Thyroid gland (tissue), 4 donors: ENCODE measurements around the gene TET1. TPM values are rescaled to one million over a fixed set of nuclear protein-coding genes. Genes with fewer than 3 reads are reported as not detected.
"Not testable (repeated sequence)": the region's sequence is repeated elsewhere in the genome, so short reads cannot be mapped to it uniquely, and the experiment has no call there.

Experiments
- DNase-seq, 2 donors: peaks; one replicate each; pipeline ENCODE4 v3.0.0-alpha.2; 2019
- H3K27ac ChIP-seq, 3 donors: fragments of 200-600 bp; sonication (generic); 1 replicate in 2 of 3; 2 replicates in 1 of 3; pipeline ENCODE4 v1.5.1; 2016 to 2019; ENCODE audit warnings: mild to moderate bottlenecking in 1 of 3, moderate library complexity in 1 of 3
- H3K27me3 ChIP-seq: fragments of 200-600 bp; sonication (generic); one replicate; pipeline ENCODE4 v1.5.1; 2019
- H3K36me3 ChIP-seq, 2 donors: fragments of 200-600 bp; sonication (generic); one replicate each; pipeline ENCODE4 v1.5.1; 2016 to 2019
- H3K4me1 ChIP-seq, 2 donors: fragments of 200-600 bp; sonication (generic); one replicate each; pipeline ENCODE4 v1.5.1; 2017 to 2019
- H3K4me3 ChIP-seq, 3 donors: fragments of 200-600 bp; sonication (generic); replicated peaks in 1 of 3; 1 replicate in 2 of 3; 2 replicates in 1 of 3; pipeline ENCODE4 v1.5.1; 2016; ENCODE audit warnings: mild to moderate bottlenecking in 1 of 3
- H3K9me3 ChIP-seq: fragments of 200-600 bp; sonication (generic); one replicate; pipeline ENCODE4 v1.5.1; 2017
- POLR2A ChIP-seq, 2 donors: fragments of 450-650 bp; IDR thresholded peaks; one replicate each; pipeline ENCODE4 v1.6.1; 2017; ENCODE audit warnings: antibody characterized with exemption in 2 of 2, mild to moderate bottlenecking in 2 of 2, moderate library complexity in 1 of 2
- WGBS, 2 donors: methylation state at CpG; one replicate each; pipeline ENCODE4 v1.1.5; 2017; 5-methylcytosine and 5-hydroxymethylcytosine counted together
- intact Hi-C: fragments of 100-400 bp; cut with DNase I; formaldehyde crosslinking; loops from one replicate; pipeline ENCODE4 v1.15.1; 2023
- total RNA-seq, 4 donors: library from RNA; depleted of rRNA; stranded (reverse); fragments of >200 nt; gene quantifications; one replicate each; pipeline ENCODE4 v1.2.3, GENCODE V29; 2016
- TF ChIP-seq, protein P1 (sequence below), 6 experiments: fragments of 200-600 bp in 3 of 6; fragments of 450-650 bp in 3 of 6; sonication (generic) in 3 of 6; IDR thresholded peaks; one replicate each; pipeline ENCODE4 v1.5.1; 2016 to 2019; ENCODE audit warnings: antibody characterized with exemption in 6 of 6, mild to moderate bottlenecking in 2 of 6, inconsistent platforms in 1 of 6, moderate library complexity in 1 of 6

Gene TET1
- total RNA-seq, result 10 to 100 TPM in 2 of 4 donors, 1 to 10 TPM in 2; 7.4 to 11.4 (median 9.7) TPM

DNA sequence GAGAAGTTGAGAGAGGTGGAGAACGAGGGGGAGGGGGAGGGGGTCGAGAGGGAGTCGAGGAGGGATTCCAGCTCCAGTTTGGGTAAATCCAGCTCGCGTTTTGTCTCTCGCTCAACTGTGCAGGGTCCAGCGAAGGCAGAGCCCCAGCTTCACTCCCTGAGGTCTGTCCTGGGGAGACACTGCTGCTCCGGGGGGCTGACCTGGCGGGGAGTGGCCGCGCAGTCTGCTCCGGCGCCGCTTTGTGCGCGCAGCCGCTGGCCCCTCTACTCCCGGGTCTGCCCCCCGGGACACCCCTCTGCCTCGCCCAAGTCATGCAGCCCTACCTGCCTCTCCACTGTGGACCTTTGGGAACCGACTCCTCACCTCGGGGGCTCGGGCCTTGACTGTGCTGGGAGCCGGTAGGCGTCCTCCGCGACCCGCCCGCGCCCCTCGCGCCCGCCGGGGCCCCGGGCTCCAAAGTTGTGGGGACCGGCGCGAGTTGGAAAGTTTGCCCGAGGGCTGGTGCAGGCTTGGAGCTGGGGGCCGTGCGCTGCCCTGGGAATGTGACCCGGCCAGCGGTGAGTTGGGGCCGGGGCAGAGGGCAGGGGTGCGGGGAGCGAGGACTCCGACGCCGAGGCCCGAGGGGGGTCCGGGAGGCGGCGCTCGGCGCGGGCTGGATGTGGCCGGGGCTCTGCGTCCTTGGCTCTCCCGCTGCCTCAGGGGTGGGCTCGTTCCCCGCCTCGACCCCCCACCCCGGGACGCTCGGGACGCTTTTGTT, at the start of gene TET1:
TET1 (plus strand) TSS at position 152 of the 757 bp plus-strand sequence. CDS start 12,002 bp downstream, outside the sequence.
- Histone ChIP-seq H3K9me3 (no peaks in the 10 kb centered on the region), H3K36me3 (no peaks in the 10 kb centered on the region), H3K27ac (peak within 1 kb of the TSS in 1 of 3 donors; percentile 35), H3K27me3 (no peaks in the 10 kb centered on the region), H3K4me1 (peaks cover 19 to 28% of the 10 kb centered on the region in 2 donors), H3K4me3 (peak within 1 kb of the TSS; percentile 87 to 98 (median 92))
- peak; percentile 60 to 62 for DNase-seq
- intact Hi-C loops, result loop anchor here (5.0 kb wide), 1 partner anchor 42 kb away; no protein-coding TSS in a partner anchor
- TF ChIP-seq, protein P1, sequence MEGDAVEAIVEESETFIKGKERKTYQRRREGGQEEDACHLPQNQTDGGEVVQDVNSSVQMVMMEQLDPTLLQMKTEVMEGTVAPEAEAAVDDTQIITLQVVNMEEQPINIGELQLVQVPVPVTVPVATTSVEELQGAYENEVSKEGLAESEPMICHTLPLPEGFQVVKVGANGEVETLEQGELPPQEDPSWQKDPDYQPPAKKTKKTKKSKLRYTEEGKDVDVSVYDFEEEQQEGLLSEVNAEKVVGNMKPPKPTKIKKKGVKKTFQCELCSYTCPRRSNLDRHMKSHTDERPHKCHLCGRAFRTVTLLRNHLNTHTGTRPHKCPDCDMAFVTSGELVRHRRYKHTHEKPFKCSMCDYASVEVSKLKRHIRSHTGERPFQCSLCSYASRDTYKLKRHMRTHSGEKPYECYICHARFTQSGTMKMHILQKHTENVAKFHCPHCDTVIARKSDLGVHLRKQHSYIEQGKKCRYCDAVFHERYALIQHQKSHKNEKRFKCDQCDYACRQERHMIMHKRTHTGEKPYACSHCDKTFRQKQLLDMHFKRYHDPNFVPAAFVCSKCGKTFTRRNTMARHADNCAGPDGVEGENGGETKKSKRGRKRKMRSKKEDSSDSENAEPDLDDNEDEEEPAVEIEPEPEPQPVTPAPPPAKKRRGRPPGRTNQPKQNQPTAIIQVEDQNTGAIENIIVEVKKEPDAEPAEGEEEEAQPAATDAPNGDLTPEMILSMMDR (IDR thresholded peaks at IDR 0.05), result no peak
- TF ChIP-seq POLR2A (IDR thresholded peaks at IDR 0.05), result peak in 1 of 2 donors; percentile 78
- 0 to 1% methylated on average over 23 to 24 of the region's 66 CpGs for WGBS, 2 donors

DNA sequence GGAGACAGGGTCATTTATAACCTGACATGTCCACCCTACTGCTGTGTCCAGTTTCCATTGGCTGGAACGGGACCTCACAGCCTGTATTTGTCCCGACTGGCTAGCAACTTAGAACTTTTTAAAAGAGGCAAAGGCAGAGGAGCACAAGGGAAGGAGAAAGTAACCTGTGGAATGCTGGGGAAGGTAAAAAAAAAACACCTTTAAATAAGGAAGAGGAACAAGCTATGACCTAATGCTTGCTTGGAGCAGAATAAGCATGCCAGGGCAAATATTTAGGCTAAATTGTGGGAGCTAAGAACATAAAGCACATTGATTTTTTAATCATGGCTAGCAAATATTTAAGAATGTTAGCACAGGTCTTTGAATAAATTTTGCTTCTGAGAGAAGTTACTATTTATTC, 43.9 kb upstream of the TET1 start:
- H3K27me3 ChIP-seq, H3K4me3 ChIP-seq, H3K9me3 ChIP-seq, DNase-seq, H3K27ac ChIP-seq, H3K4me1 ChIP-seq, H3K36me3 ChIP-seq, intact Hi-C loops: not testable (repeated sequence)
- 92 to 95% methylated on average over 2 of the region's 2 CpGs for WGBS, 2 donors

DNA sequence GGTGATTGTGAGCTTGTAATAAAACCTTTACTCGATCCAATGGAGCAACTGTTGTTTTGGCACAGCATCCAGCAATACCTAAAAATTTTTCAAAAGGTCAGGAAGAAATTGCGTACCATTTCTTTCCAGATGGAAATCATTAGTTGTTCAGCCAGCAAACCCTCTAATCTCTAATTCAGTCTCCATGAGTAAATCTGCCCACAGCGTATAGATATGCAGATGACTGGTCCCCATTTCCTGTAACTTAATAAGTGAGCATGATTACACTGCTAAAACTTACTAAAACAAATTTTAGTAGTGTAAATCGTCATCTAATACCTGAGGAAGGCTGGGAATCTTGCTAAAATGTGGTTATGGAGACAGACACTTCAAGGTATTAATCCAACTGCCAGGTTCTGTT, 43.4 kb upstream of the TET1 start:
- H3K27me3 ChIP-seq, result no peaks in the 10 kb centered on the region
- peaks cover 0 to 6% of the 10 kb centered on the region in 2 donors for H3K36me3 ChIP-seq
- WGBS, 2 donors, result 65 to 68% methylated on average over 4 of the region's 4 CpGs
- no peaks in the 10 kb centered on the region for H3K9me3 ChIP-seq
- TF ChIP-seq, protein P1 (IDR thresholded peaks at IDR 0.05), result no peak
- TF ChIP-seq POLR2A (IDR thresholded peaks at IDR 0.05), result no peak
- intact Hi-C loops, result no loop called here
- DNase-seq, result no peak
- no peak overlapping the region for H3K4me3 ChIP-seq
- no peak overlapping the region for H3K27ac ChIP-seq
- H3K4me1 ChIP-seq, result no peaks in the 10 kb centered on the region

DNA sequence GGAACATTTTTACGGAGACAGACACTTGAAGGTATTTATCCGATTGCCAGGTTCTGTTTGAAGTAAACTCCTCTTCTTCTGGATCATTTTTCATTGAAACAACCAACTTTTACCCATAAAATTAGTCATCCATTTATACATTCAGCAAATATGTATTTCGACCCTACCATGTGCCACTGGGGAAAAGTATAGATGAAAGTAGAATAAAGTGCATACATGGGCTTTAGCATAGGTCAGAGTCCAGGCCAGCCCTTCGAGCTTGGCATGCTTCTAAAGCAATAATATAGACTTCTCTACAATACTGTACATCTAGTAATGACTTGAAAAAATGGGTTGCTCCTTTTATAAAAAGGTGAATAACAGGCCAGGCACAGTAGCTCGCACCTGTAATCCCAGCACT, 42.9 kb upstream of the TET1 start:
- Histone ChIP-seq H3K36me3 (peaks cover 0 to 6% of the 10 kb centered on the region in 2 donors), H3K4me3 (no peak overlapping the region), H3K27ac (no peak overlapping the region), H3K4me1 (no peaks in the 10 kb centered on the region), H3K9me3 (no peaks in the 10 kb centered on the region), H3K27me3 (no peaks in the 10 kb centered on the region)
- DNase-seq, result no peak
- TF ChIP-seq, protein P1 (IDR thresholded peaks at IDR 0.05), result no peak
- no peak for TF ChIP-seq POLR2A (IDR thresholded peaks at IDR 0.05)
- intact Hi-C loops, result no loop called here
- 89 to 95% methylated on average over 5 of the region's 5 CpGs for WGBS, 2 donors

DNA sequence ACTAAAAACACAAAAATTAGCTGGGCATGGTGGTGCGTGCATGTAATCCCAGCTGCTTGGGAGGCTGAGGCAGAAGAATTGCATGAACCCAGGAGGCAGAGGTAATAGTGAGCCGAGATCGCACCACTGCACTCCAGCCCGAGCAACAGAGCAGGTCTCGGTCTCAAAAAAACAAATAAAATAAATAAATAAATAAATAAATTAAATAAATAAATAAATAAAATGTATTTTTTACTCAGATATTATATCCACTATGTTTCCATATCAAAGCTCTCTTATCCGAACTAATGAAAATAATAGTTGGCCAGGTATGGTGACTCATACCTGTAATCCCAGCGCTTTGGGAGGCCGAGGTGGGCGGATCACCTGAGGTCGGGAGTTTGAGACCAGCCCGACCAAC, 41.5 kb upstream of the TET1 start:
- H3K27ac ChIP-seq, H3K4me3 ChIP-seq, H3K9me3 ChIP-seq, H3K27me3 ChIP-seq, H3K36me3 ChIP-seq, DNase-seq, H3K4me1 ChIP-seq, intact Hi-C loops: not testable (repeated sequence)
- 95% methylated on average over 11 of the region's 11 CpGs for WGBS, 2 donors

DNA sequence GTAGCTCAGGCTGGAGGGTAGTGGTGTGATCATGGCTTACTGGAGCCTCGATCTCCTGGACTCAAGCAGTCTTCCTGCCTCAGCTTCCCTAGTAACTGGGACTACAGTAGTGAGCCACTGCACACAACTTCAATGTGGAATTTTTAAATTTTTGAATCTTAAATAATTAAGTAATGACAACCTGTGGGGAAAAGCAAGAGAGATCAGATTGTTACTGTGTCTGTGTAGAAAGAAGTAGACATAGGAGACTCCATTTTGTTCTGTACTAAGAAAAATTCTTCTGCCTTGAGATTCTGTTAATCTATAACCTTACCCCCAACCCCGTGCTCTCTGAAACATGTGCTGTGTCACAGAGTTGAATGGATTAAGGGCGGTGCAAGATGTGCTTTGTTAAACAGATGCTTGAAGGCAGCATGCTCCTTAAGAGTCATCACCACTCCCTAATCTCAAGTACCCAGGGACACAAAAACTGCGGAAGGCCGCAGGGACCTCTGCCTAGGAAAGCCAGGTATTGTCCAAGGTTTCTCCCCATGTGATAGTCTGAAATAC, 34.6 kb upstream of the TET1 start:
- H3K4me3 ChIP-seq, intact Hi-C loops, H3K27me3 ChIP-seq, DNase-seq, H3K27ac ChIP-seq, H3K9me3 ChIP-seq, H3K36me3 ChIP-seq, H3K4me1 ChIP-seq: not testable (repeated sequence)
- 53 to 75% methylated on average over 5 of the region's 5 CpGs for WGBS, 2 donors
